Parathyroid adenoma (tissue), 2 donors: ENCODE measurements around the gene FSTL3.

Source experiments
- H2AFZ ChIP-seq: fragments of 300-600 bp; sonication (generic); one replicate; pipeline ENCODE4 v1.7.0; 2017; ENCODE audit warnings: antibody characterized with exemption, mild to moderate bottlenecking
- H3K27ac ChIP-seq: fragments of 300-600 bp; sonication (generic); one replicate; pipeline ENCODE4 v1.7.0; 2017
- H3K27me3 ChIP-seq: fragments of 300-600 bp; sonication (generic); one replicate; pipeline ENCODE4 v1.7.0; 2017; ENCODE audit warnings: low read length; ENCODE audit not compliant: control insufficient read depth, insufficient read depth
- H3K36me3 ChIP-seq: fragments of 300-600 bp; sonication (generic); one replicate; pipeline ENCODE4 v1.7.0; 2017; ENCODE audit warnings: low read length; ENCODE audit not compliant: control insufficient read depth, insufficient read depth
- H3K4me1 ChIP-seq: fragments of 300-600 bp; sonication (generic); one replicate; pipeline ENCODE4 v1.7.0; 2017; ENCODE audit warnings: control low read depth
- H3K4me2 ChIP-seq: fragments of 300-600 bp; sonication (generic); one replicate; pipeline ENCODE4 v1.7.0; 2017; ENCODE audit warnings: low read length
- H3K4me3 ChIP-seq: fragments of 300-600 bp; sonication (generic); one replicate; pipeline ENCODE4 v1.7.0; 2017; ENCODE audit warnings: low read depth, low read length
- H3K79me2 ChIP-seq: fragments of 300-600 bp; sonication (generic); one replicate; pipeline ENCODE4 v1.7.0; 2017; ENCODE audit warnings: control low read depth
- H3K9ac ChIP-seq: fragments of 300-600 bp; sonication (generic); one replicate; pipeline ENCODE4 v1.7.0; 2017; ENCODE audit warnings: mild to moderate bottlenecking
- H3K9me3 ChIP-seq: fragments of 300-600 bp; sonication (generic); one replicate; pipeline ENCODE4 v1.7.0; 2017; ENCODE audit warnings: low read length; ENCODE audit not compliant: control insufficient read depth
- CTCF ChIP-seq: fragments of 300-600 bp; sonication (generic); IDR thresholded peaks from one replicate; pipeline ENCODE4 v1.7.0; 2017; ENCODE audit warnings: antibody characterized with exemption, mild to moderate bottlenecking
- donor health status: primary hyperparathyroidism.

FSTL3 gene

GRCh38 chr19:679418-680286, 3.5 kb downstream of the FSTL3 start:
- peak overlapping the region; percentile 92 for H3K4me2 ChIP-seq
- H3K4me1 ChIP-seq = peaks cover 4% of the 10 kb centered on the region
- peak overlapping the region; percentile 82 for H2AFZ ChIP-seq
- H3K9ac ChIP-seq = no peak overlapping the region
- H3K79me2 ChIP-seq = no peaks in the 10 kb centered on the region
- no peak for TF ChIP-seq CTCF
- H3K27ac ChIP-seq = no peak overlapping the region
- H3K9me3 ChIP-seq = no peaks in the 10 kb centered on the region
- peak overlapping the region; percentile 71 for H3K4me3 ChIP-seq
- no peaks in the 10 kb centered on the region for H3K27me3 ChIP-seq
- H3K36me3 ChIP-seq = no peaks in the 10 kb centered on the region

- Histone ChIP-seq H2AFZ (peak overlapping the region; percentile 87), H3K4me3 (peak overlapping the region; percentile 71), H3K27ac (peak overlapping the region; percentile 64), H3K79me2 (no peaks in the 10 kb centered on the region), H3K27me3 (no peaks in the 10 kb centered on the region), H3K4me2 (peak overlapping the region; percentile 96), H3K9ac (no peak overlapping the region), H3K36me3 (no peaks in the 10 kb centered on the region), H3K9me3 (no peaks in the 10 kb centered on the region), H3K4me1 (peaks cover 4% of the 10 kb centered on the region)
- TF ChIP-seq CTCF = peak; percentile 37
These were observed 4.3 kb downstream of the FSTL3 start for GRCh38 chr19:680287-681028.

- peak overlapping the region; percentile 96 for H3K4me2 ChIP-seq
- H3K79me2 ChIP-seq = no peaks in the 10 kb centered on the region
- no peaks in the 10 kb centered on the region for H3K36me3 ChIP-seq
- peak overlapping the region; percentile 70 for H3K4me3 ChIP-seq
- H3K9me3 ChIP-seq = no peaks in the 10 kb centered on the region
- peak overlapping the region; percentile 87 for H2AFZ ChIP-seq
- no peak for TF ChIP-seq CTCF
- H3K9ac ChIP-seq = no peak overlapping the region
- H3K27ac ChIP-seq = peak overlapping the region; percentile 64
- no peaks in the 10 kb centered on the region for H3K27me3 ChIP-seq
- peaks cover 4% of the 10 kb centered on the region for H3K4me1 ChIP-seq
These were observed 5.1 kb downstream of the FSTL3 start for GRCh38 chr19:681029-682019.

DNA sequence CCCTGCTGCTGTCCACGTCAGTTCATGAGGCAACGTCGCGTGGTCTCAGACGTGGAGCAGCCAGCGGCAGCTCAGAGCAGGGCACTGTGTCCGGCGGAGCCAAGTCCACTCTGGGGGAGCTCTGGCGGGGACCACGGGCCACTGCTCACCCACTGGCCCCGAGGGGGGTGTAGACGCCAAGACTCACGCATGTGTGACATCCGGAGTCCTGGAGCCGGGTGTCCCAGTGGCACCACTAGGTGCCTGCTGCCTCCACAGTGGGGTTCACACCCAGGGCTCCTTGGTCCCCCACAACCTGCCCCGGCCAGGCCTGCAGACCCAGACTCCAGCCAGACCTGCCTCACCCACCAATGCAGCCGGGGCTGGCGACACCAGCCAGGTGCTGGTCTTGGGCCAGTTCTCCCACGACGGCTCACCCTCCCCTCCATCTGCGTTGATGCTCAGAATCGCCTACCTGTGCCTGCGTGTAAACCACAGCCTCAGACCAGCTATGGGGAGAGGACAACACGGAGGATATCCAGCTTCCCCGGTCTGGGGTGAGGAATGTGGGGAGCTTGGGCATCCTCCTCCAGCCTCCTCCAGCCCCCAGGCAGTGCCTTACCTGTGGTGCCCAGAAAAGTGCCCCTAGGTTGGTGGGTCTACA, 6.6 kb downstream of the FSTL3 start:
- no peak overlapping the region for H3K9ac ChIP-seq
- no peaks in the 10 kb centered on the region for H3K27me3 ChIP-seq
- no peak for TF ChIP-seq CTCF
- H2AFZ ChIP-seq = no peak overlapping the region
- H3K9me3 ChIP-seq = no peaks in the 10 kb centered on the region
- H3K79me2 ChIP-seq = no peaks in the 10 kb centered on the region
- peaks cover 3% of the 10 kb centered on the region for H3K4me1 ChIP-seq
- no peak overlapping the region for H3K27ac ChIP-seq
- no peaks in the 10 kb centered on the region for H3K36me3 ChIP-seq
- H3K4me2 ChIP-seq = no peak overlapping the region
- no peak overlapping the region for H3K4me3 ChIP-seq
